ENCODE results near the gene PPP1R14C.

DNA sequence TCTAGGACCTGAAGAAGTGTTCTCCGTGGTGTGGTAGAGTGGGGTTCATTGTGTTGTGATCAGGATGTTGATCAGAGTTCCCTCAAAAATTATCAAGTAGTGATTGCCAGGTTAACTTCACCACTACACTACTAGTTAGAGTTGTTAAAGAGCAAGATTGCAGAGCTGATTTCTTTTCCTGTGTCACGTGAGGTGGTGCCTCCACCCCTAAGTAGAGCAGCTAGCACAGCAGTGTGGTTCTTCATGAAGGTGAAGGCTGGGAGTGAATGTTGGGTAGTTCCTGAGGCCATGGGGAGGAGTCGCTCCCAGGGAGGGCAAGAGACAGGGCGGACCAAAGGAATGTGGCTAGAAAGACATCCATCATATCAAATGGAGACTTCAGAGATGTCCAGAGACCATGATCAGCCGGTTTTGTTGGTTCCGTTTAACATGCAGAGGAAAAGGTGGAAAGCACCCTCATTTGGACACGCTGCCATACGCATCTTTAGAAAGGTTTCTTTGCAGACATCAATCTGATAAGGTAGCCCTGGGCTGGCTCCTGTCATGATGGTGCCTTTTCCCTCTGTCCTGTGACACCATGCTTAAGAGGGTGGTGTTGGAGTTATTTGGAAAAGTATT lies 146.7 kb downstream of the PPP1R14C start:
- TF ChIP-seq NR2C2 (IDR thresholded peaks at IDR 0.05; ENCODE audit: borderline replicate concordance, control insufficient read depth, insufficient read length, low read depth) (no peak), EP300 (IDR thresholded peaks at IDR 0.05; ENCODE audit: borderline replicate concordance in 1 of 2, control insufficient read depth in 1 of 2, low read depth in 2 of 2, low read length in 2 of 2) (no peak), CHD1 (IDR thresholded peaks at IDR 0.05; ENCODE audit: low read depth, low read length) (no peak), EZH2 (IDR thresholded peaks at IDR 0.05; ENCODE audit: borderline replicate concordance, control insufficient read depth, low read depth, low read length) (no peak), POLR2A (IDR thresholded peaks at IDR 0.05; ENCODE audit: low read depth, low read length) (no peak), SREBF2 (IDR thresholded peaks at IDR 0.05; ENCODE audit: low read length) (no peak), WRNIP1 (IDR thresholded peaks at IDR 0.05; ENCODE audit: borderline replicate concordance, low read depth, low read length) (no peak), CHD4 (IDR thresholded peaks at IDR 0.05) (no peak)
- TF ChIP-seq, protein P1, sequence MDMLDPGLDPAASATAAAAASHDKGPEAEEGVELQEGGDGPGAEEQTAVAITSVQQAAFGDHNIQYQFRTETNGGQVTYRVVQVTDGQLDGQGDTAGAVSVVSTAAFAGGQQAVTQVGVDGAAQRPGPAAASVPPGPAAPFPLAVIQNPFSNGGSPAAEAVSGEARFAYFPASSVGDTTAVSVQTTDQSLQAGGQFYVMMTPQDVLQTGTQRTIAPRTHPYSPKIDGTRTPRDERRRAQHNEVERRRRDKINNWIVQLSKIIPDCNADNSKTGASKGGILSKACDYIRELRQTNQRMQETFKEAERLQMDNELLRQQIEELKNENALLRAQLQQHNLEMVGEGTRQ (IDR thresholded peaks at IDR 0.05; ENCODE audit: borderline replicate concordance, low read depth, low read length): no peak
- TF ChIP-seq, protein P2, sequence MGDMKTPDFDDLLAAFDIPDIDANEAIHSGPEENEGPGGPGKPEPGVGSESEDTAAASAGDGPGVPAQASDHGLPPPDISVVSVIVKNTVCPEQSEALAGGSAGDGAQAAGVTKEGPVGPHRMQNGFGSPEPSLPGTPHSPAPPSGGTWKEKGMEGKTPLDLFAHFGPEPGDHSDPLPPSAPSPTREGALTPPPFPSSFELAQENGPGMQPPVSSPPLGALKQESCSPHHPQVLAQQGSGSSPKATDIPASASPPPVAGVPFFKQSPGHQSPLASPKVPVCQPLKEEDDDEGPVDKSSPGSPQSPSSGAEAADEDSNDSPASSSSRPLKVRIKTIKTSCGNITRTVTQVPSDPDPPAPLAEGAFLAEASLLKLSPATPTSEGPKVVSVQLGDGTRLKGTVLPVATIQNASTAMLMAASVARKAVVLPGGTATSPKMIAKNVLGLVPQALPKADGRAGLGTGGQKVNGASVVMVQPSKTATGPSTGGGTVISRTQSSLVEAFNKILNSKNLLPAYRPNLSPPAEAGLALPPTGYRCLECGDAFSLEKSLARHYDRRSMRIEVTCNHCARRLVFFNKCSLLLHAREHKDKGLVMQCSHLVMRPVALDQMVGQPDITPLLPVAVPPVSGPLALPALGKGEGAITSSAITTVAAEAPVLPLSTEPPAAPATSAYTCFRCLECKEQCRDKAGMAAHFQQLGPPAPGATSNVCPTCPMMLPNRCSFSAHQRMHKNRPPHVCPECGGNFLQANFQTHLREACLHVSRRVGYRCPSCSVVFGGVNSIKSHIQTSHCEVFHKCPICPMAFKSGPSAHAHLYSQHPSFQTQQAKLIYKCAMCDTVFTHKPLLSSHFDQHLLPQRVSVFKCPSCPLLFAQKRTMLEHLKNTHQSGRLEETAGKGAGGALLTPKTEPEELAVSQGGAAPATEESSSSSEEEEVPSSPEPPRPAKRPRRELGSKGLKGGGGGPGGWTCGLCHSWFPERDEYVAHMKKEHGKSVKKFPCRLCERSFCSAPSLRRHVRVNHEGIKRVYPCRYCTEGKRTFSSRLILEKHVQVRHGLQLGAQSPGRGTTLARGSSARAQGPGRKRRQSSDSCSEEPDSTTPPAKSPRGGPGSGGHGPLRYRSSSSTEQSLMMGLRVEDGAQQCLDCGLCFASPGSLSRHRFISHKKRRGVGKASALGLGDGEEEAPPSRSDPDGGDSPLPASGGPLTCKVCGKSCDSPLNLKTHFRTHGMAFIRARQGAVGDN (IDR thresholded peaks at IDR 0.05): no peak
- TF ChIP-seq, protein P3, sequence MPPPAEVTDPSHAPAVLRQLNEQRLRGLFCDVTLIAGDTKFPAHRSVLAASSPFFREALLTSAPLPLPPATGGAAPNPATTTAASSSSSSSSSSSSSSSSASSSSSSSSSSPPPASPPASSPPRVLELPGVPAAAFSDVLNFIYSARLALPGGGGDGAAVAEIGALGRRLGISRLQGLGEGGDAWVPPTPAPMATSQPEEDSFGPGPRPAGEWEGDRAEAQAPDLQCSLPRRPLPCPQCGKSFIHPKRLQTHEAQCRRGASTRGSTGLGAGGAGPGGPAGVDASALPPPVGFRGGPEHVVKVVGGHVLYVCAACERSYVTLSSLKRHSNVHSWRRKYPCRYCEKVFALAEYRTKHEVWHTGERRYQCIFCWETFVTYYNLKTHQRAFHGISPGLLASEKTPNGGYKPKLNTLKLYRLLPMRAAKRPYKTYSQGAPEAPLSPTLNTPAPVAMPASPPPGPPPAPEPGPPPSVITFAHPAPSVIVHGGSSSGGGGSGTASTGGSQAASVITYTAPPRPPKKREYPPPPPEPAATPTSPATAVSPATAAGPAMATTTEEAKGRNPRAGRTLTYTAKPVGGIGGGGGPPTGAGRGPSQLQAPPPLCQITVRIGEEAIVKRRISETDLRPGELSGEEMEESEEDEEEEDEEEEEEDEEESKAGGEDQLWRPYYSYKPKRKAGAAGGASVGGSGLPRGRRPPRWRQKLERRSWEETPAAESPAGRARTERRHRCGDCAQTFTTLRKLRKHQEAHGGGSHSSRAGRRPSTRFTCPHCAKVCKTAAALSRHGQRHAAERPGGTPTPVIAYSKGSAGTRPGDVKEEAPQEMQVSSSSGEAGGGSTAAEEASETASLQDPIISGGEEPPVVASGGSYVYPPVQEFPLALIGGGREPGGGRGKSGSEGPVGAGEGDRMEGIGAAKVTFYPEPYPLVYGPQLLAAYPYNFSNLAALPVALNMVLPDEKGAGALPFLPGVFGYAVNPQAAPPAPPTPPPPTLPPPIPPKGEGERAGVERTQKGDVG (CRISPR knock-in tag; IDR thresholded peaks at IDR 0.05): no peak
- TF ChIP-seq, protein P4, sequence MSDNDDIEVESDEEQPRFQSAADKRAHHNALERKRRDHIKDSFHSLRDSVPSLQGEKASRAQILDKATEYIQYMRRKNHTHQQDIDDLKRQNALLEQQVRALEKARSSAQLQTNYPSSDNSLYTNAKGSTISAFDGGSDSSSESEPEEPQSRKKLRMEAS (IDR thresholded peaks at IDR 0.05; ENCODE audit: low read depth, low read length): no peak

All from GM12878 (cell line).